ENCODE data around the gene YAP1.

DNA sequence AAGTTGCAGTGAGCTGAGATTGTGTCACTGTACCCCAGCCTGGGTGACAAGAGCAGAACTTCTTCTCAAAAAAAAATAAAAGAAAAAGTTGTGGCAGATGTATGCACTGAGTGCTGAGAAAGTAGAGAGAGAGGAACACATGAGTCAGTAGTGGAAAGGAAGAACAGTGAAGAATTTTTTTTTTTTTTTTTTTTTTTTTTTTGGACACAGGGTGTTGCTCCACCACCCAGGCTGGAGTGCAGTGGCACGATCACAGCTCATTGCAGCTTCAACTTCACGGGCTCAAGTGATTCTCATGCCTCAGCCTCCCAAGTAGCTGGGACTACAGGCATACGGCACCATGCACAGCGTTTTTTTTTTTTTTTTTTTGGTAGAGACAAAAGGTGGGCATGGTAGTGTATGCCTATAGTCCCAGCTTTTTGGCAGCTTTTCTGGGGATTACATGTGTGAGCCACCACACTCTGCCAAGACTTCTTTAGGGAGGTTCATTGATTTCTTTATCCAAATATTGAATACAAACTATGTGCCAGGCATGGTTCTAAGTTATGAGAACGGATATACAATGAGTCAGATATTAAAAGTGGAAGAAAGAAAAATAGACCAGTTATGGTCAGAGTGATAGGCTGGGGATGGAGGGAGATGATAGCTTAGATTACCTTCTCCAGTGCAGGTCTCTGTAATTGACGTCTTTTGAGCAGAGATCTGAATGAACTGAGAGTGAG is 62.0 kb downstream of the YAP1 start:
- TF ChIP-seq, protein P1, sequence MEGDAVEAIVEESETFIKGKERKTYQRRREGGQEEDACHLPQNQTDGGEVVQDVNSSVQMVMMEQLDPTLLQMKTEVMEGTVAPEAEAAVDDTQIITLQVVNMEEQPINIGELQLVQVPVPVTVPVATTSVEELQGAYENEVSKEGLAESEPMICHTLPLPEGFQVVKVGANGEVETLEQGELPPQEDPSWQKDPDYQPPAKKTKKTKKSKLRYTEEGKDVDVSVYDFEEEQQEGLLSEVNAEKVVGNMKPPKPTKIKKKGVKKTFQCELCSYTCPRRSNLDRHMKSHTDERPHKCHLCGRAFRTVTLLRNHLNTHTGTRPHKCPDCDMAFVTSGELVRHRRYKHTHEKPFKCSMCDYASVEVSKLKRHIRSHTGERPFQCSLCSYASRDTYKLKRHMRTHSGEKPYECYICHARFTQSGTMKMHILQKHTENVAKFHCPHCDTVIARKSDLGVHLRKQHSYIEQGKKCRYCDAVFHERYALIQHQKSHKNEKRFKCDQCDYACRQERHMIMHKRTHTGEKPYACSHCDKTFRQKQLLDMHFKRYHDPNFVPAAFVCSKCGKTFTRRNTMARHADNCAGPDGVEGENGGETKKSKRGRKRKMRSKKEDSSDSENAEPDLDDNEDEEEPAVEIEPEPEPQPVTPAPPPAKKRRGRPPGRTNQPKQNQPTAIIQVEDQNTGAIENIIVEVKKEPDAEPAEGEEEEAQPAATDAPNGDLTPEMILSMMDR (conservative IDR thresholded peaks at IDR 0.05; ENCODE audit: low read depth, low read length) = no peak
- TF ChIP-seq EZH2 (IDR thresholded peaks at IDR 0.05; ENCODE audit: borderline replicate concordance, low read depth, low read length, poor library complexity, severe bottlenecking) = no peak
